HG03025 (cell line): ENCODE data around the gene GPR108.
"Not testable (repeated sequence)": the region's sequence is repeated elsewhere in the genome, so short reads cannot be mapped to it uniquely, and the experiment has no call there.

Experiments used
- ATAC-seq: cut with Tn5 transposase; IDR thresholded peaks from one replicate; pipeline ENCODE4 v1.9.1; 2021; ENCODE audit warnings: mild to moderate bottlenecking, moderate library complexity; ENCODE audit not compliant: unreplicated experiment, low FRiP score

GPR108 gene

GRCh38 chr19:6709549-6709948 is 27.8 kb downstream of the GPR108 start:
- ATAC-seq: no peak

GRCh38 chr19:6708913-6709312 is 28.5 kb downstream of the GPR108 start:
- not testable (repeated sequence) for ATAC-seq

GRCh38 chr19:6708346-6708745 is 29.0 kb downstream of the GPR108 start:
- no peak for ATAC-seq

GRCh38 chr19:6707658-6708018 is 29.7 kb downstream of the GPR108 start:
- ATAC-seq: no peak

GRCh38 chr19:6707011-6707657 is 30.2 kb downstream of the GPR108 start:
- no peak for ATAC-seq

GRCh38 chr19:6706633-6706958 is 30.8 kb downstream of the GPR108 start:
- ATAC-seq: no peak

- no peak for ATAC-seq
Measured at GRCh38 chr19:6705931-6706632, 31.3 kb downstream of the GPR108 start.

GRCh38 chr19:6700586-6701316 is 36.6 kb downstream of the GPR108 start:
- ATAC-seq: no peak

- ATAC-seq: no peak
Measured at GRCh38 chr19:6699935-6700334, 37.4 kb downstream of the GPR108 start.

- no peak for ATAC-seq
Measured at GRCh38 chr19:6697291-6697690, 40.1 kb downstream of the GPR108 start.

GRCh38 chr19:6696239-6696820 is 41.0 kb downstream of the GPR108 start:
- no peak for ATAC-seq

- no peak for ATAC-seq
Measured at GRCh38 chr19:6694147-6694815, 43.1 kb downstream of the GPR108 start.

- no peak for ATAC-seq
Measured at GRCh38 chr19:6693681-6694080, 43.7 kb downstream of the GPR108 start.

GRCh38 chr19:6693056-6693471 is 44.3 kb downstream of the GPR108 start:
- ATAC-seq: no peak

GRCh38 chr19:6692027-6692426 is 45.4 kb downstream of the GPR108 start:
- no peak for ATAC-seq

- ATAC-seq: no peak
Measured at GRCh38 chr19:6691342-6691741, 46.0 kb downstream of the GPR108 start.

- ATAC-seq: no peak
Measured at GRCh38 chr19:6690160-6690885, 47.1 kb downstream of the GPR108 start.

GRCh38 chr19:6687114-6687513 is 50.3 kb downstream of the GPR108 start:
- ATAC-seq: no peak

GRCh38 chr19:6686628-6686975 is 50.8 kb downstream of the GPR108 start:
- no peak for ATAC-seq

GRCh38 chr19:6685962-6686627 is 51.3 kb downstream of the GPR108 start:
- ATAC-seq: no peak
